PFSK-1 (cell line): Measurements from ENCODE around the gene METTL6.

Source experiments
- POLR2AphosphoS5 ChIP-seq: IDR thresholded peaks from 2 replicates; pipeline ENCODE4 v1.6.1; 2012; ENCODE audit warnings: low read depth, mild to moderate bottlenecking, control low read depth, low read length, moderate library complexity
- REST ChIP-seq, 2 experiments: IDR thresholded peaks; 2 replicates each; pipeline versions ENCODE4 v1.6.1 to v1.8.0; 2011 to 2012; ENCODE audit warnings: low read depth in 2 of 2, low read length in 2 of 2, control low read depth in 1 of 2, inconsistent platforms in 1 of 2, mild to moderate bottlenecking in 1 of 2, moderate library complexity in 1 of 2; ENCODE audit not compliant: insufficient read depth in 1 of 2
- TAF1 ChIP-seq: IDR thresholded peaks from 2 replicates; pipeline ENCODE4 v1.6.1; 2012; ENCODE audit warnings: low read length, control low read depth, borderline replicate concordance; ENCODE audit not compliant: insufficient read depth

- TF ChIP-seq TAF1 (no peak), POLR2AphosphoS5 (no peak), REST (IDR thresholded peaks at IDR 0.05; ENCODE audit: insufficient read depth in 1 of 2, low read depth in 2 of 2, low read length in 2 of 2) (no peak)
These were observed 13.5 kb upstream of the METTL6 start for GRCh38 chr3:15440891-15441290.
